GM19193 (cell line): ENCODE data around the gene SPTBN5.

Experiments
- POLR2A ChIP-seq: IDR thresholded peaks from 4 replicates; pipeline ENCODE4 v1.6.1; 2011; ENCODE audit not compliant: insufficient read depth, insufficient read length; ENCODE audit errors: extremely low read depth

Gene SPTBN5

GRCh38 chr15:41876007-41876406 is 17.8 kb downstream of the SPTBN5 start:
- no peak for TF ChIP-seq POLR2A

- TF ChIP-seq POLR2A: no peak
Measured at GRCh38 chr15:41874736-41875135, 19.1 kb downstream of the SPTBN5 start.

GRCh38 chr15:41873711-41874110 is 20.1 kb downstream of the SPTBN5 start:
- no peak for TF ChIP-seq POLR2A

- TF ChIP-seq POLR2A: no peak
Measured at GRCh38 chr15:41872166-41872747, 21.6 kb downstream of the SPTBN5 start.

GRCh38 chr15:41871175-41871905 is 22.5 kb downstream of the SPTBN5 start:
- no peak for TF ChIP-seq POLR2A

- no peak for TF ChIP-seq POLR2A
Measured at GRCh38 chr15:41870689-41871081, 23.2 kb downstream of the SPTBN5 start.

GRCh38 chr15:41869770-41870688 is 23.8 kb downstream of the SPTBN5 start:
- TF ChIP-seq POLR2A: no peak

- TF ChIP-seq POLR2A: no peak
Measured at GRCh38 chr15:41868321-41868720, 25.5 kb downstream of the SPTBN5 start.

- no peak for TF ChIP-seq POLR2A
Measured at GRCh38 chr15:41866872-41867579, 26.8 kb downstream of the SPTBN5 start.

GRCh38 chr15:41866263-41866703 is 27.6 kb downstream of the SPTBN5 start:
- TF ChIP-seq POLR2A: no peak

GRCh38 chr15:41865490-41866055 is 28.3 kb downstream of the SPTBN5 start:
- no peak for TF ChIP-seq POLR2A

- no peak for TF ChIP-seq POLR2A
Measured at GRCh38 chr15:41862515-41863116, 31.2 kb downstream of the SPTBN5 start.

- no peak for TF ChIP-seq POLR2A
Measured at GRCh38 chr15:41861736-41862356, 32.0 kb downstream of the SPTBN5 start.
